ENCODE measurements around the gene FNDC3A.
A peak's percentile ranks its signal among the peaks of the same experiment; 100 is the strongest.
"Not testable (repeated sequence)": the region's sequence is repeated elsewhere in the genome, so short reads cannot be mapped to it uniquely, and the experiment has no call there.

The FNDC3A gene

DNA sequence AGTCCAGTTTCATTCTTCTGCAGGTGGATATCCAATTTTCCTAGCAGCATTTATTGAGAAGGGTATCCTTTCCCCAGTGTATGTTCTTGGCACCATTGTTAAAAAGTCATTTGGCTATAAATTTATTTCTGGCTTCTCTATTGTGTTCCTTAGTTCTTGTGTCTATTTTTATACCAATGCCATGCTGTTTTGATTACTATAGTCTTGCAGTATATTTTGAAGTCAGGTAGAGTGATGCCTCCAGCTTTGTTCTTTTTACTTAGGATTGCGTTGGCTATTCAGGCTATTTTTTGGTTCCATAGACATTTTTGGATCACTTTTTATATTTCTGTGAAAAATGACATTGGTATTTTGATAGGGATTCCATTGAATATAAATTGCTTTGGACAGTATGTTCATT lies 172.7 kb downstream of the FNDC3A start:
- no peak for DNase-seq

DNA sequence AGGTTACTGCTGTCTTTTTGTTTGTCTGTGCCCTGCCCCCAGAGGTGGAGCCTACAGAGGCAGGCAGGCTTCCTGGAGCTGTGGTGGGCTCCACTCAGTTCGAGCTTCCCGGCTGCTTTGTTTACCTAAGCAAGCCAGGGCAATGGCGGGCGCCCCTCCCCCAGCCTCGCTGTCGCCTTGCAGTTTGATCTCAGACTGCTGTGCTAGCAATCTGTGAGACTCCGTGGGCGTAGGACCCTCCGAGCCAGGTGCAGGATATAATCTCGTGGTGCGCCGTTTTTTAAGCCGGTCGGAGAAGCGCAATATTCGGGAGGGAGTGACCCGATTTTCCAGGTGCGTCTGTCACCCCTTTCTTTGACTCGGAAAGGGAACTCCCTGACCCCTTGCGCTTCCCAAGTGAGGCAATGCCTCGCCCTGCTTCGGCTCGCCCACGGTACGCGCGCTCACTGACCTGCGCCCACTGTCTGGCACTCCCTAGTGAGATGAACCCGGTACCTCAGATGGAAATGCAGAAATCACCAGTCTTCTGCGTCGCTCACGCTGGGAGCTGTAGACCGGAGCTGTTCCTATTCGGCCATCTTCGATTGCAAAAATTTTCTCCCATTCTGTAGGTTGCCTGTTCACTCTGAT lies 182.4 kb downstream of the FNDC3A start:
- not testable (repeated sequence) for DNase-seq

DNA sequence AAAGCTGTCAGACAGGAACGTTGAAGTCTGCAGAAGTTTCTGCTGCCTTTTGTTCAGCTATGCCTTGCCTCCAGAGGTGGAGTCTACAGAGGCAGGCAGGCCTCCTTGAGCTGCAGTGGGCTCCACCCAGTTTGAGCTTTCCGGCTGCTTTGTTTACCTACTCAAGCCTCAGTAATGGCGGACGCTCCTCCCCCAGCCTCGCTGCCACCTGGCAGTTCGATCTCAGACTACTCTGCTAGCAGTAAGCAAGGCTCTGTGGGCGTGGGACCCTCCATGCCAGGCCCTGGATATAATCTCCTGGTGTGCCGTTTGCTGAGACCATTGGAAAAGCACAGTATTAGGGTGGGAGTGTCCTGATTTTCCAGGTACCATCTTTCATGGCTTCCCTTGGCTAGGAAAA lies 187.4 kb downstream of the FNDC3A start:
- DNase-seq = not testable (repeated sequence)

DNA sequence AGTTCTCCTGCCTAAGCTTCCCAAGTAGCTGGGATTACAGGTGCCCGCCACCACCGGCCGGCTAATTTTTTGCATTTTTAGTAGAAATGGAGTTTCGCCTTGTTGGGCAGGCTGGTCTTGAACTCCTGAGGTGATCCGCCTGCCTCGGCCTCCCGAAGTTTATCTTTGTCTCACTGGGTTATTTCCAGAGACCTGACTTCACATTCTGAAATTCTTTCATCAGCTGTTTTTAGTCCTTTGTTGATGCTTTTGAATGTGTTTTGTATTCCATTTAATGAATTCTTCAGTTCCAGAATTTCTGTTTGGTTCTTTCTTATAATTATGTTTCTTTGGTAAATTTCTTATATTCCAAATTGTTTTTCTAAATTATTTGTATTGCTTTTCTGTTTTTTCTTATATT lies 189.0 kb downstream of the FNDC3A start:
- no peak for DNase-seq

DNA sequence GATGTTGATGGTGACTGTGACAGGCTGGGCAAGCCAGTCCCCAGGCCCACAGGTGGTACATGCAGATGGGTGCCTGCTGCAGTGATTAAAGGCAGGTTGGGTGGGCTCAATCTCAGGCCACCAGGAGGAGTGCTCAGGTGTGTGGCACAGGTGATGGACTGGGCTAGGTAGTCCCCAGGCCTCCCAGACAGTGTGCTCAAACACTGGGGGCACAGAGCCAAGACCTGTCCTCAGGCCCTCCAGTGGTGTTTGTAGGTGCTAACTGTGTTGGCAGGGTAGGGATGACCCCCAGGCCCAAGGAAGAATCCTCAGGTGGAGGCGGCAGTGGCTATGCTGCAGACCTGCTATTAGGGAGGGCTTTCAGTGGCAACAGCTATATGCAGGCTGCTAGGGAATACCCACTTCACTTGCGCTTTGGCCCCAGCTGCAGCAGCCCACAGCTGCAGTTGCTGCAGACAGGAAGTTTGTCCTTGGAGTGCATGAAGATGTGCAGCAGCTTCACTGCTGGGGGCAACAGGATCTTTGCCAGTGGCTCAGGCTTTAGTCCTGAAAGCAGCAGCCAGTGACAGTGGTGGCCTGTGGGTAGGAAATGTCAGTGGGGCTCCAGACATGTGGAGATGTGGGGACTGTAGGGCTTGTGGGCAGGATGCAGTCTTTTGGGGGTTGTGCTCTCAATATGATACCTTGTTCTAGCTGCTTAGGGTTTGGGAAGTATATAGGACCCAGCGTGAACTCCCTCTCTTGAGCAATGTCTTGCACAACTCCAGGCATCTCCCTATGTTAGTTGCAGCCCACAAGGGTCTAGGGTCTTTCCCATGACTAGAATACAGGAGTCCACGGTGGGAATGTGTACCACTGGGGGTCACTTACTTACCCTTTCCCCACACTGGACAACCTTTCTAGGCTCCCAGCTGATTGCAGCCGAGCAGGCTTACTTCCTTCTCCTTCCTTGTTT lies 190.4 kb downstream of the FNDC3A start:
- DNase-seq = no peak

DNA sequence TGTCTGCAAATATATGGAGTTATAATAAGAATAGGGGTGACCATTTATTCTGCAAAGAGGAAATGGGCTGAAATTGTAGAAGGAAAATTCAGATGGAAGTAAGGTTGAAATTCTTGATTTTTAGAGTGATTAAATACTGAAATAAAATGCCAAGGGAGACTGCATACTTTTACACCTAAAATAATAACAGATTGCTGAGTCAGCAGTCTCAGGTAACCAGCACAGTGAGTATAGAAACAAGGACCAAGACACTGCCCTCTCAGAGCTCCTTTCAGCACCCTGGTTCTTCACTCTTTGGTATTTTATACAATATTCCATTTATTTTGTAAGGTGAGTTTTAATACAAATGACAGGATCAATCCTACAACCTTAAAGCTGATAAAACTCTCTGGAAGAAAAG lies 195.6 kb downstream of the FNDC3A start:
- no peak for DNase-seq

DNA sequence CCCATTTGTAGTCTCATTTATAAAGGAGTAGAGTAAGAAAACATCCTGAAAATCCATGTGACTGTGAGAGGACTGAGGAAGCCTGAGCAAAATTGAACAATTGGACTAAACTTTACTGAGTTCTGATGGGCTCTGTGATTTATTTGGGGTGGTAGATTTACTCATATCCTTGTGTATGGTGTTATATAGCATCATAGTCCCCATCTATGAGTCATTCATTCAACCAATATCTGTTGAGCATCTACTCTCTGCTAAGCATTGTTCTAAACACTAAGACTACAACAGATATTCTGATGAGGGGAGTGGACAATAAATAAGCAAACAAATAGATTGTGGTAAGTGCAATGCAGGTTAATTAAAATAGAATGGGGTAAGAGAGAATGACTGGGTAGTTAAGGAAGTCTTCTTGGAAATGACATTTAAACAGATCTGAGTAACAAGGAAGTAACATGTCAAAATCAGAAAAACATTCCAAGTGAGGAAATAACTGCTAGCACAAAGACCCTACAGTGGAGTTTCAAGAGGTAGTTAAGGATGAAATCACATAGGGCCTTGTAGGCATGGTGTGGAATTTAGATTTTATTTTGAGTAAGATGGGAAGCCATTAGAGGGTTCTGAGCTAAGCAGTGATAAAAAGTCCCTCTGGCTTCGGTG lies 208.1 kb downstream of the FNDC3A start:
- DNase-seq = no peak

DNA sequence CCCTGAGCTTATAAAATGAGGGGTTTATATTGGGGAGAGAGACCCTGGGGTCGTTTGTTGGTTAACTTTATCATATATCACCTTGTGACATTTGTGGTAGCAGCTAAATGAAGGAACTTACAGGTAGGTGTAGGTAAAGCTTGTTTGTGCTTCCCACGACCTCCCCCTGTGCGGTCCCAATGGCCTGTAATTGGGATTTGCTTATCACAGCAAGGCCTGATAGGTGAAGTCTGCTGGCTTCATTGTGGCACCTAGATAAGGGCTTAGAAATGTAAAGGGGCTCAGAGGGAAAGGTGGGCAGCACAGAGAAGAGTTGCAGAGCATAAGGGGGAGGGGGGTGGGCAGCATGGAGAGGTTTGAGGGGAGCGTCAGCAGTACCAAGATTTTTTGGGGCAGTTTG lies 208.9 kb downstream of the FNDC3A start:
- DNase-seq = no peak

DNA sequence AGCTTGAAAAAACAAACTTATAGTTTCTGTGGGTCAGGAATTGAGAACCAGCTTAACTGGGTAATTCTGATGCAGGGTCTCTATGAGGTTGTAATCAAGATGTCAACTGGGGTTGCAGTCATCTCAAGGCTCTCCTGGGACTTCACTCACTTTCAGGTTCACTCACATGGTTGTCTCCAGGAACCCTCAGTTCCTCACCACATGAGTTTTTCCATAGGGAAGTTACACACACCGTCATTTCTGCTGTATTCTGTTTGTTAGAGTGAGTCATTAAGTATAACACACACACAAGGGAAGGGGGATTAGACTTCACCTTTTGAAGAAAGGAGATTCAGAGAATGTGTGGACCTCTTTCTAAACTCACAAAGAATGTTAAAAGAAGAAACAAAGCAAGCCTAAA lies 209.6 kb downstream of the FNDC3A start:
- no peak for DNase-seq

DNA sequence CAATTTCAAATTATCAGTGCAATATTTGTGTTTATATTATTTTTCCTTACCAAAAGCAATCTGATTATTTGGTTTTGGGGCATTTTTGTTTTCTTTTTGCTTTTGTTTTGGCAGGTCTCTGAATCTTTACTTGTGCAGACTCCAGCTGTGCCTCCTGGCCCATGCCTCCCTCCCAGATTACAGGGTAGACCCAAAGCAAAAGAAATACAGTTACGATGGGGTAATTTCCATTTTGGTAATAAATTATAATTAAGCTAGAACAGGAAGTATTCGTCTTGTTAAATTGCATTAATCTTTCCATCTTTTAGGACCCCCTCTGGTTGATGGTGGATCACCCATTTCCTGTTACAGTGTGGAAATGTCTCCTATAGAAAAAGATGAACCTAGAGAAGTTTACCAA lies 215.2 kb downstream of the FNDC3A start:
- DNase-seq = no peak

DNA sequence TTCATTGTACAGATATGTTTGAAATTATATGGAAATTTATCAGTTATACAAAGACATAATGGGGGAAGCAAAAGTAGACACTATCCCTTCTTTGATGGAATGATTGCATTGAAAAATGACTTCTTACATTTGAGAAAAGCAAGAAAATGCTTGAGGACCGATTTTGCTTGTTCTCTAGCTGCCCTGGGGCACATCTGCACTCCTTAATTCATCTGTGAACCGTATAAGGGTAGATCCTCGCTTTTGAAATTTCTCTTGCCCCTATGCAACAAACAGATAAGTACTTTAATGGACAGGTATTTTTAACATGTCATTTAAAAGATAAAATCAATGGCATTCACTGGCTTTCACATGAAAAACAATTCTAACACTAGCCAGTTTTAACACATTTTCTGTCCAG lies 230.9 kb downstream of the FNDC3A start:
- no peak for DNase-seq

DNA sequence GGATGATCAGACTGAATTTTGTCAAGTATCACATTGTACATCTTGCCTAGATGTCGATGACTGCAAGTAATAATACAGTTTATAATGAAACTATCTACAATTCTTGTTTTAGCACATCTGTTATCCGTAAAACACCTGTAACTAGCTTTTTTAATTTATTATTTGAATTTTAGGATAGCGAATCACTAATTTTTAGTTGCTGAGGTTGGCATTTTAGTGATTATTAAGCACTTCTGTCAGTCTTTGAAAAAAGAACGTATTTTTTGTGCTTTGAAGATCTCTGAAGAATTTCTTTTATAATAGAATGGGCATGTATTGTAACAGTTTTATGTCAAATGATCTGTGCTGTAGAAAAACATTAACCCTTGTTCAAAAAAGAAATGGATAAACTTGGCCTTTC lies 232.9 kb downstream of the FNDC3A start:
- DNase-seq = no peak

DNA sequence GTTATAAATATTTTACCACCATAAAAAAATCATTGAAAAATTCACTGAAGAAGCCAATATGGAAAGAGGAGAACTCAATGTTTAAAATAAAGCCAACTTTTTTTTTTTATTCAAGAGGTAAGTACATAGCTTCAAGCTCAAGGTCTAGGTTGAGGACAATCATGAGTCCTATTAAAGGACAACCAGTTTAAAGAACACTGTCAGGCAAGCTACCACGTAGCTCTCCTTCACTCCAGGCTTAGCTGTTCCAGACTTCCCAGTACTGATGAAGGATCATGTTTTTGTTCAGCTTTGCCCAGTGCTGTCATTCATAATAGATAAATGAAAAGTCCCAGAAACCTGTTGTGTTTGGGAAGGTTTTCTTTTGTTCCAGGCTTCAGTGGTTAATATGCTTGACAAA lies 234.4 kb downstream of the FNDC3A start:
- DNase-seq = no peak

DNA sequence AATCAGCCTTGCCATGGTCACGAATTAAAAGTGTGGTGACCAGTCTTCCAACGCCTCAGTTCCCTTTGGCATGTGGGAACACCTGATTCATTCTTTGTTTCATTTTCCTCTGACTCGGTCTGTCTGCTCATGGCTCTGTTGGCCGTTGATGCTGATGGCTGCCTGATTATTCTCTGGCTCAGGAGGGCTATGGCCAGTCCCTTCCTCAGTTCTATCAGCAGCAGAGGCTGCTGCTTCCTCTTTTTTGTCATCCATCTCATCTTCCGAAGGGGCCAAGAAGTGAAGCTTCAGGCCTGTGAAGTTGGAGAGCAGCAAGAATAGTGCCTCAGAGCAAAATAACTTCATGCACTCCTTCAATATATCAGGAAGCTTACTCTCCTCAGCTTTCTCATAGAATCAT lies 235.0 kb downstream of the FNDC3A start:
- DNase-seq = no peak

DNA sequence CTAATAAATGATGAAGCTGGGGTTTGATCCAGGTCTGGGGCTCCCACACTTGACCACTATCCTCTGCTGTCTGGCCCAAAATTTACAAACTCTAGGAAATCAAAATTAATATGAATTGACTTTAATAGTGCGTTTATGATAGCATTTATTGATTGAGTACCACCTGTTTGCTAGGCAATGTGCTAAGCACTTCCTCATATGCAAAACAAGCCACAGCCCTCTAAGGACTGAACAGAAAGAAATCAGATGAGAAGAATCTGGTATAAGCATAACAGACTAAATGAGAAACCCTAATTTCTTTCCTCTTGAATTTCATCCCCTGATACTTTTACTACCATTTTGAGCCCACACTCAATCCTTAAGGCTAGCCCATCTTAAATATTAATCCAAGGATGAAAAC lies 237.8 kb downstream of the FNDC3A start:
- DNase-seq = no peak

DNA sequence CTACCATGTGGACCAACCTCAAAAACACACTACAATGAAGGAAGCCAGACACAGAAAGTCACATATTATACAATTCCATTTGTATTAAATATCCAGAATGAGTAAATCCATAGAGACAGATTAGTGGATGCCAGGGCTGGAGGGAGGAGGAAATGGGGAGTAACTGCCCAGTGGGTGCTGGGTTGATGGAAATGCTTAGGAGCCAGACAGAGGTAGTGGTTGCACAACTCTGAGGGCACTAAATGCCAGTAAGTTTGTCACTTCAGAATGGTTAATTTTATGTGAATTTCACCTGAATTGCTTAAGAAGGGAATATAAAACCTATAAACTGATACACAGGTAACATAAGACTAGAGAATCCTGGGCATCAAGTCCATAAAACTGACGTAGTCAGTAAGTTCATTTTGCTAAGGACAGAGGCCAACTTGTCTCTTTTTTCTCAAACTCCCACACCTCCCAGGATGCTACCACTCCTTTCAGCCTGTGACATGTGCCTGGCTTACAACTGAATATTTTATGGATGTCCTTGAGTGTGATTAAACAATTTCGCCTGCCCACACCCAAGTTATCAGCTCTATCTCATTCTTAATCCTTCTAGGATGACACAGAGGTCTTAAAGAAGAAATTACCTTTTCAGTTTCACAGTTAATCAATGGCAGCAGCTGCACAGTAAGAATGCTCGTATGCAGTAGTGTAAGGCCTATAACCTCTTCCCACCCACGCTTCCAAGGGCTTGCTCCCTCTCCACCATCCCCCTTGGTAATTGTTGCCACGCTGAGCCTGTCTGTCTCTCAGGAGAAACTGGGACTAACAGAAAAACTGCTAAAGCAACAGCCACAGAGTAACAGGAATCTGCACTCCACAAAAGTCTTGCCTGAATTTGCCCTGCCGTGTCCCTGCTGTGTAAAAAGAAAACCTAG lies 238.5 kb downstream of the FNDC3A start:
- no peak for DNase-seq

DNA sequence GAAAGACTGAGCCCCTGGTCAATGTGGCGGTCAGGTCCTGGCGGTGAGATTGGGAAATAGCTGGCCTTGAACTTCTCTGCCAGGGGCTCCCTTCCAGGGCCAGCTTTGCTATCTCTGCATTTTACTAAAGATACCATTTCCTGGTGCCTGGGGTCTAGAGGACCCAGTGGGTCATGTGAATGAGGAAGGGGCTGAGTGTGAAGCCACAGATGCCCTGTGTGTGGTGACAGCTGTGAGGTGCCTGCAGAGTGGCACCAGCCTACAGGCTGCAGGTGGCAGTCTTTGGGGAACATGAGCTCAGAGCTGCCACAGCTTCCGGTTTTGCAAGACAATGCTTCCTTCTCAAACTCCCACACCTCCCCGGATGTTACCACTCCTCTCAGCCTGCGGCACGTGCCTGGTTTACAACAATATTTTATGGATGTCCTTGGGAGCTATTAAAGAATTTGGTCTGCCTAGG lies 239.2 kb downstream of the FNDC3A start:
- no peak for DNase-seq

DNA sequence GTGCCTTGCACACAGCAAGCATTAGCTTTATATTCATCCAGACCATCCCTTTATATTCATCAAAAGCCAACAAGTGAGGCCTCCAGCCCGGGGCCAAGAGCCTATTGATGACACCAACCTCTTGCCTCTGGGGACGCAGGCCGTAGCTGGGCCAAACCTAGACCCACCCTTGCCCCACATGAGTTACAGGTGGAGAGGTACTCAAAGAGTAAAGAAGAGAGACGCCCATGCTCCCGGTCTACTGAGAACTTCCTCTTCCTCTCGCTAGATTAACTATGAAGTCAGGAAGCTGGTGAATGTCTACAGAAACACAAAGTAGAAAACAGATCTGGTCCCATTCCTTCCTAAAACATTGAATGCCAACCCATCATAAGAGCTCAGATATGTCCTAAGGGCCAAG lies 240.6 kb downstream of the FNDC3A start:
- DNase-seq = no peak

DNA sequence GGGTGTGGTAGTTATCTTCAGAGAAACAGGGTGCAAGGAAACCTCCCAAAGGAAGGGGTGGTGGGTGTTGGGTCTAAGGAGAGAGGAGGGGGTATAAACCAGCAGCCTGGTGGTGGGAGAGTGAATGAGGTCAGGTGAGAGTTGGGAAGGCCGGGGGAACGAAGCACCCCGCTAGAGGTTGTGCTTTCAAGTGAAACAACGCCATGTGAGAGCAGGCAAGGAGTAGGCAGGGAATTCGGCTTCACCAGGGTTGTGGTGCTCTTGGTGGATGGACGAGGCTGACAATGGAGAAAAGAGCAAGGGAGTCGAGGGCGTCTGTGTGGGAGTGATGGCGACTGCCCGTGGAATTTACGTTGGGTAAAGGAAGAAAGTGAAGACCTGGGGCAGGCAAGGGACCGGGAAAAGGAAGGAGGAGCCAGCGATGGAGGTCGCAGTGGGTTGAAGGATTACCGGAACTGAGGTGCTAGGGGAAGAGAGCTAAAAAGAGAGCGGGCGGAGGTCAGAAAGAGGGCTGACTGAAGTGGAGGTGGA lies 242.3 kb downstream of the FNDC3A start:
- no peak for DNase-seq

DNA sequence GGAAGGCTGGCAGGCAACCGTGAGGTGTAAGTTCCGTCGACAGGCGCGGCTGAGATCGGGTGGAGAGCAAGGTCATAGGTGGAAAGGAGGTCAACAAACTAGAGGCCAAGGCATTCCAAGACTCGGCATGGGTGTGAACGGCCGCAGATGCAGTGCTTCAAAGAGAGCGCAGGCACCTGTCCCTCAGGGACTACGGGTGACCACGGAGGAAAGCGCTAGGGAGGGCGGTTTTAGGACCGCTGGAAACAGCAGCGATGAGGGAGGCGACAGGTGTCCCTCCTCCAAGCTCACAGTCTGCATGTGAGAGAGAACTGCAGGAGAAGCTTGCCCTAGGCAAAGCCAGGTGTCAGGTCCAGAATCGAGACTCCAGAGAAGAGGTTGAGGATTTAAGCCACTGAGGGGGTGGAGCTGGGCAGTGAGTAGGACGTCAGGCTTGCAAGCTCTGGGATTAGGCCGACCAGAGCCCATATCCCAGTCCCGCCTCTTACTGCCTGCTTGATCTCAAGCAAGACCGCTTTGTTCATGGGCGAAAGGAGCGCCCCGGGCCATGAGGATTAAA lies 242.9 kb downstream of the FNDC3A start:
- peak; percentile 3 for DNase-seq

DNA sequence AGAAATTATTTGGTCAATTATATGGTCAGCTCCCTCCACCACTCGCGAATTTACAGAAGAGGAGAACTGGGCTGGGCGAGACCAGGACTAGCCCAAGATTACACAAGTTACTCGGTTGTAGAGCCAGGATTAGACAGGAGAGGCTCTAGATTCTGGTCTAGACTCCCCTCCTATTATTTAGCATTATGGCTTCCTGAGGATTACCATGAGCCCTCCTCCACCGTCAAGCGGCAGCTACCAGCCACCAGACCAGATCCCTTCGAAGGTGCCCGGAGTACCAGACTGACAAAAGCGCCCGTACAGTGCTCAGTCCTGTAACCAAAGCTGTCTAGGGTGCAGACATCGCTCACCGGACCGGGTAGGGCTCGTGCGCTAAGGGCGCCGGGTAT lies 243.9 kb downstream of the FNDC3A start:
- no peak for DNase-seq
